Loucy (cell line): ENCODE measurements around the gene HGFAC.

ENCODE experiments used
- H2AFZ ChIP-seq: fragments of 200-600 bp; sonication (generic); 2 replicates; pipeline ENCODE4 v1.6.0; 2016; ENCODE audit warnings: antibody characterized with exemption, mild to moderate bottlenecking, low read length, moderate library complexity
- H3F3A ChIP-seq: fragments of 200-600 bp; 2 replicates; pipeline ENCODE4 v1.6.0; 2016; ENCODE audit warnings: antibody characterized with exemption, low read depth, mild to moderate bottlenecking
- H3K27me3 ChIP-seq: fragments of 200-600 bp; sonication (generic); 2 replicates; pipeline ENCODE4 v1.6.1; 2014; ENCODE audit warnings: low read length, mild to moderate bottlenecking; ENCODE audit not compliant: insufficient read depth, poor library complexity, severe bottlenecking
- H3K36me3 ChIP-seq: fragments of 200-600 bp; sonication (generic); 2 replicates; pipeline ENCODE4 v1.6.1; 2016; ENCODE audit warnings: low read length; ENCODE audit not compliant: insufficient read depth
- H3K4me1 ChIP-seq: fragments of 200-600 bp; sonication (generic); 2 replicates; pipeline ENCODE4 v1.5.1; 2014; ENCODE audit warnings: low read length, mild to moderate bottlenecking; ENCODE audit not compliant: insufficient read depth, poor library complexity, severe bottlenecking
- H3K4me2 ChIP-seq: fragments of 200-600 bp; sonication (generic); 2 replicates; pipeline ENCODE4 v1.6.0; 2014; ENCODE audit warnings: antibody characterized with exemption, low read length, low read depth, mild to moderate bottlenecking; ENCODE audit not compliant: poor library complexity, severe bottlenecking
- H3K4me3 ChIP-seq: fragments of 200-600 bp; sonication (generic); 2 replicates; pipeline ENCODE4 v1.5.1; 2014; ENCODE audit warnings: low read length, mild to moderate bottlenecking, mixed read lengths; ENCODE audit not compliant: poor library complexity, severe bottlenecking
- H3K79me2 ChIP-seq: fragments of 200-600 bp; sonication (generic); 2 replicates; pipeline ENCODE4 v1.6.1; 2014; ENCODE audit warnings: low read length; ENCODE audit not compliant: insufficient read depth
- H3K9ac ChIP-seq: fragments of 200-600 bp; sonication (generic); 2 replicates; pipeline ENCODE4 v1.6.0; 2014; ENCODE audit warnings: mild to moderate bottlenecking, low read depth, low read length, moderate library complexity; ENCODE audit not compliant: poor library complexity, severe bottlenecking
- H3K9me2 ChIP-seq: fragments of 200-600 bp; sonication (generic); replicated peaks from 2 replicates; pipeline ENCODE4 v1.6.1; 2016; ENCODE audit warnings: low read depth, low read length, mixed read lengths
- H3K9me3 ChIP-seq: fragments of 200-600 bp; sonication (generic); 2 replicates; pipeline ENCODE4 v1.6.1; 2014; ENCODE audit warnings: mild to moderate bottlenecking, antibody characterized with exemption, low read length, low read depth; ENCODE audit not compliant: insufficient read depth
- H4K20me1 ChIP-seq: fragments of 200-600 bp; sonication (generic); 2 replicates; pipeline ENCODE4 v1.6.0; 2014; ENCODE audit warnings: antibody characterized with exemption, low read length, mild to moderate bottlenecking; ENCODE audit not compliant: insufficient read depth, poor library complexity, severe bottlenecking
- CTCF ChIP-seq: fragments of 200-600 bp; sonication (generic); conservative IDR thresholded peaks from 2 replicates; pipeline ENCODE4 v1.5.1; 2014; ENCODE audit warnings: mild to moderate bottlenecking, antibody characterized with exemption, low read length
- EZH2phosphoT487 ChIP-seq: fragments of 200-600 bp; IDR thresholded peaks from 2 replicates; pipeline ENCODE4 v1.6.1; 2018; ENCODE audit warnings: antibody characterized with exemption, mild to moderate bottlenecking, moderate library complexity, borderline replicate concordance

Gene HGFAC

DNA sequence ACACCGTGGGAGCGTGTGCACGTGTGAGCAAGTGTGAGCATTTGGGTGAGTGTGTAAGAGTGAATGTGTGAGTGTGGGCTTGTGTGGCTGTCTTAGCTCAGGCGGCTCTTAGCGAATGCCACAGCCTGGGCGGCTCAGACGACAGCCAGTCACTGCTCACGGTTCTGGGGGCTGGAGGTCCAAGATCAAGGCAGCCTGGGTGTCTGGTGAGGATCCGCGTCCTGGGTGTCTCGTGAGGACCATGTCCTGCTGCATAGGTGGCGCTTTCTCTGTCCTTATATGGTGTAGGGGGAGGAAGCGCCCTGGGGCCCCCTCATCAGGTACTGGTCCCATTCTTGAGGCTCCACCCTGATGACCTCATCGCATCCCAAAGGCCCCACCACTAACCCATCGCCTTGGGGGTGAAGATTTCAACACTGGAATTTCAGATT lies 25.8 kb downstream of the HGFAC start:
- no peak overlapping the region for H2AFZ ChIP-seq
- H3K9me3 ChIP-seq: no peaks in the 10 kb centered on the region
- no peak overlapping the region for H3K4me2 ChIP-seq
- H3F3A ChIP-seq: no peaks in the 10 kb centered on the region
- no peak overlapping the region for H3K9ac ChIP-seq
- no peaks in the 10 kb centered on the region for H3K79me2 ChIP-seq
- no peaks in the 10 kb centered on the region for H3K4me1 ChIP-seq
- H4K20me1 ChIP-seq: no peaks in the 10 kb centered on the region
- no peaks in the 10 kb centered on the region for H3K9me2 ChIP-seq
- TF ChIP-seq CTCF (no peak), EZH2phosphoT487 (no peak)
- no peak overlapping the region for H3K4me3 ChIP-seq
- no peaks in the 10 kb centered on the region for H3K27me3 ChIP-seq
- H3K36me3 ChIP-seq: no peaks in the 10 kb centered on the region

GRCh38 chr4:3468154-3468553 lies 26.4 kb downstream of the HGFAC start:
- no peaks in the 10 kb centered on the region for H3F3A ChIP-seq
- H3K79me2 ChIP-seq: no peaks in the 10 kb centered on the region
- H3K9me3 ChIP-seq: no peaks in the 10 kb centered on the region
- no peak overlapping the region for H3K4me2 ChIP-seq
- no peaks in the 10 kb centered on the region for H3K36me3 ChIP-seq
- H2AFZ ChIP-seq: no peak overlapping the region
- no peak for TF ChIP-seq EZH2phosphoT487
- TF ChIP-seq CTCF: no peak
- H3K9me2 ChIP-seq: no peaks in the 10 kb centered on the region
- no peaks in the 10 kb centered on the region for H4K20me1 ChIP-seq
- no peaks in the 10 kb centered on the region for H3K4me1 ChIP-seq
- H3K9ac ChIP-seq: no peak overlapping the region
- no peak overlapping the region for H3K4me3 ChIP-seq
- no peaks in the 10 kb centered on the region for H3K27me3 ChIP-seq

GRCh38 chr4:3468804-3469203 lies 27.0 kb downstream of the HGFAC start:
- Histone ChIP-seq H2AFZ (no peak overlapping the region), H3K9ac (no peak overlapping the region), H3K4me1 (no peaks in the 10 kb centered on the region), H3K27me3 (no peaks in the 10 kb centered on the region), H3K9me3 (no peaks in the 10 kb centered on the region), H3K79me2 (no peaks in the 10 kb centered on the region), H3F3A (no peaks in the 10 kb centered on the region), H3K9me2 (no peaks in the 10 kb centered on the region), H3K4me2 (no peak overlapping the region), H3K4me3 (no peak overlapping the region), H3K36me3 (no peaks in the 10 kb centered on the region), H4K20me1 (no peaks in the 10 kb centered on the region)
- TF ChIP-seq CTCF (no peak), EZH2phosphoT487 (no peak)
